ENCODE results near the gene NLRP1.

NLRP1 gene

DNA sequence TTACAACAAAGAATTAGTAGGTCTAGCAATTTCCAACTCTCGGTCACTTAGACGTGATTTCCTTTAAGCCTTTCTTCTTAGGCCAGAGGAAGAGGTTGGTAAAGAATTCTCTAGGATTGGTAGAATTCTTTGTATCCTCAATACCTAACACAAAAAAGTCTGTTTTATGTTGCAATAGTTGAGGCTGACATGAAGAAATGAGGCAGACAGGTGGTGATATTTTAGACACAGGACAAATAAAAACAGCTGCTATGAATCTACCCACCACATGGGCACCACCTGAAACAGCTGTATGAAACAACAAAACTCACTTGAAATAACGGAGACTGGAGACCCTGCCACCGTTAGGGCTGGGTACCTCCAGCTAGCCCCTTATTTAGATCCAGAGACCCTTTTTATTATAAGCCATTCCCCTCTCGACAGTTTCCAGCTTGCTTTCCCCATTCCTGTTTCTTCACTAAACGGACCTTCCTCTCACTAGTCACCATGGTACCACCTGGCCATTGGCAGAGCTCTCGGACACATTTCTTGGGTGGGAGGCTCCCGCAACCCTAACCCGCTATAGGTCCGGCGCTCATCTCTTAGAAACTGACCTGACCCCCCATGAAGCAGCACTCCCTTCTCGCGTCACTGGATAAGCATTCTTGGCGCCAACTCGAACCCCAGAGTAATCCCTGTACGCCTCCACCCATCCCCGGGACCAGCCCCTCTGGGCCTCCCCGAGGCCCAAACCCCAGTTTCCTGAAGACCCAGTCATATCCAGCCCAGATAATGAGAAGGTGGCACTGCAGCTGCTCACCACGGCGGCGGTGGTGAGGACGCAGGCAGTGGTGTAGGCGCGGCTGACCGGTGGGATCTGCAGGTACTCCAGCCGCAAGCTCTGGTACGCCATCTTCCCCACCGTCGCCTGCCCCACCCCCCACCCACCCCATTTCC lies 98.8 kb downstream of the NLRP1 start, which contains the start of gene DERL2:
TSS of gene DERL2 (minus strand) at position 909 of the 936 bp plus-strand sequence. CDS start at position 892, 17 bp downstream.
- no peak for DNase-seq (ENCODE audit: low read depth in 2 of 3, low spot score in 1 of 3)

DNA sequence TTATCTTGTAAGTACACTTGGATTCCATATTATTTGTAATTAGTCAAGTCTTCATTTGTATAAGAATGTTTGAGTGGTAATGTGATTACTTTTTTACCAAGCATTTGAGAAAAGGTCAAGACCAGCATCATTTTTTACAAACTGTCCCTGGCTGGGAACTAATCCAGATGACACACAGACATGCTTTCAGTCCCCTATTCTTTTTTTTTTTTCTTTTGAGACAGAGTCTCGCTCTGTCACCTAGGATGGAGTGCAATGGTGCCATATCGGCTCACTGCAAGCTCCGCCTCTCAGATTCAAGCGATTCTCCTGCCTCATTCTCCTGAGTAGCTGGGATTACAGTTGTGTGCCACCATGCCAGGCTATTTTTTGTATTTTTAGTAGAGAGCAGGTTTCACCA lies 102.9 kb downstream of the NLRP1 start:
- no peak for DNase-seq (ENCODE audit: low read depth in 2 of 3, low spot score in 1 of 3)

DNA sequence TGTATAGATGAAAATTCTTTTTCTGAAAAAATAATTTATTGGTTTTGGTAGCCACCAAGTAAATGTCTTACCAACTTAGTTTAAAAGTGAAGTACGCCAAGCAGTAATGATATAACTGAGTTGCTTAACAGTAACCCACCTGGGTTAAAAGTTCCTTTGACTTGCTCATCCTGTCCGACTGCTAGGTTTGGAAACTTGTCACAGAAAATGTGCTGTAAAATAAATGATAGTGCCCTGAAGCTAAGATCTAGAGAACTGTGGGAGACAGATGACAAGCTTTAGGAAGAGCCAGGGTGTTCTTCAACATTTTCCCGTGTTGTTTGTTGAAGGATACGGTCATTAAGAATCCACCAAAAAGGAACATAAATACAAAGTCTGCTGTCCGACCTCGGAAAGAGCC lies 103.3 kb downstream of the NLRP1 start:
- no peak for DNase-seq (ENCODE audit: low read depth in 2 of 3, low spot score in 1 of 3)

DNA sequence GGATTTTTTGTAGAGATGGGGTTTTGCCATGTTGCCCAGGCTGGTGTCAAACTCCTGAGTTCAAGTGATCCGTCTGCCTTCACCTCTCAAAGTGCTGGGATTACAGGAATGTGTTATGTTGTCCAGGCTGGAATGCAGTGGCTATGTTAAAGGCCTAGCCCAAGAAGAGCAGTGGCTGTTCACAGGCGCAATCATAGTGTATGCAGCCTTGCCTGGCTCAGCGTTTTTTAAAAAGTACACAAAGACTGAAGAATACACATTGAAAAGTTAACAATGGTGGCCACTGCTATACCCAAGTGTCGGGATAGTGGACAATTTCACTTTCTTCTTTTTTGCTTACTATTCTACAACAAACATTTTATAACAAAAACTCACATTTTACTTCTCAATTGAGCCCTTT lies 105.3 kb downstream of the NLRP1 start:
- DNase-seq (ENCODE audit: low read depth in 2 of 3, low spot score in 1 of 3) = no peak

DNA sequence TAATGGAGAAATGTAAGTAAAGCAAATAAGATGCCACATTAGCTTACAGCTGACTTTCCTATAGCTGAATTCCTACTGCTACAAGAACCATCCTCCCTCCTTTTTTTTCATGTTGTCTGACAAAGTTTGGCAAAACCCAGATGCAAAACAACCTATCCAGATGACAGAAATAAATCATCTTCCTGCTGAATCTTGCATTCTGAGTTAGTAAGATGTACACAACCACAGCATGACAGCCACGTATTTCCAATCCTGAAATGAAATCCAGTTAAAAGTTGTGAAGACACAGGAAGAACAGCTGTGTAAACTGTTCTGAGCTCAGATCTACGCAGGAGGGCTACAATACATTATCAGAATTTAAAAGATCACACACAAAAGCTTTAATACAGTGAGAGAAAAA lies 110.4 kb downstream of the NLRP1 start:
- DNase-seq (ENCODE audit: low read depth in 2 of 3, low spot score in 1 of 3) = no peak

DNA sequence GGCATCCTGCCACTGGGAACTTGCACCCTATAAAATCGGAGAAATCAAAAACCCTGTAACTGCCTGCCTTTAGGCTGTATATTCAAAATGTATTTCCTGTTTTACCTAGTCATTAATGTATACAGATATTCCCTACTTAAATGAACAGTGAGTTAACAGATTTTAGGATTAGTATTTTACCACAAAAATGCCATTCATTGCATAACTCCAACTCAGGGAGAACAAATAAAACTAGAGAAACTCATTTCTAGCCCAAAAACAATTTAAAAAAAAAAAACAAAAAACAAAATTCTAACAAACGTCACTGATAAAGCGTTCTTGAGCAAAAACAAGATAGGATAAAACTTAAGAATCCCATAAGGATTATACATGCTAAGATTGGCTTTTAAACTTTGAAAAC lies 111.8 kb downstream of the NLRP1 start:
- no peak for DNase-seq (ENCODE audit: low read depth in 2 of 3, low spot score in 1 of 3)

DNA sequence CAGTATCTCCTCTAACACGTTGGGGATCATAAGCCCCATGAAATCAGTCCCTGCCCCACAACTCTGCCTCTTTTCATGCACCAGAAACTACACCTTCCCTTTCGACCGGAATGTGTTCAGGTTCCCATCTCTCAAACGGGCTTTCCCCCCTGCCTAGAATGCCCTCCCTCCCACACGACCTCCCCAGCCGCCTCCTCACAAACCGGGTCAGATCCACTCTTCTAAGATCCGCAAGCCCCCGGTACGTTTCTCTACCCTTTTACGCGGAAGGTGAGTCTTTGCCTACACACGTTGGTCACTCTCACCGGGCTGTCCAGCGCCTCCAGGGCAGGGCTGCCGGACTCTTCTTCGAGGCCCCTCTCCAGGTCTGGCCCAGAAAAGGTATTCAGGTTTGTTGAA lies 116.2 kb downstream of the NLRP1 start:
- peak in 1 of 3 donors; percentile 13 for DNase-seq (ENCODE audit: low read depth in 2 of 3, low spot score in 1 of 3)

DNA sequence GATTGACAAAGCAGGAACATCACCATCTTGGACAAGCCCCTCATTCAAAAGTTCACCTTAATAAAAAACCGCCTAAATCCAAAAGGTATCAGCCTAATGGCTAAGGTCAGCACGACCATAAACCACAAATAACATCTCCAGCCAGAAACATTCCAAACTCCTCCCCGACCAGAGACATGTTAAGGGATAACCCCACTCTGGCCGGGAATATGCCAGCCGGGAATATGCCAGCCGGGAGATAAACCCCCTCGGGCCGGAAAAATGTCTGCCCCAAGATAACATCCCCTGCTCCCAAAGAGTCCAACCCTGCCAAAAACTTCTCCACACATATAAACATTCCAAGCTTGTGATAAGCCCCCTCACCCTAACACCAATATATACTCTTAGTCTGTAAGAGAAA lies 116.9 kb downstream of the NLRP1 start:
- DNase-seq (ENCODE audit: low read depth in 2 of 3, low spot score in 1 of 3) = no peak

DNA sequence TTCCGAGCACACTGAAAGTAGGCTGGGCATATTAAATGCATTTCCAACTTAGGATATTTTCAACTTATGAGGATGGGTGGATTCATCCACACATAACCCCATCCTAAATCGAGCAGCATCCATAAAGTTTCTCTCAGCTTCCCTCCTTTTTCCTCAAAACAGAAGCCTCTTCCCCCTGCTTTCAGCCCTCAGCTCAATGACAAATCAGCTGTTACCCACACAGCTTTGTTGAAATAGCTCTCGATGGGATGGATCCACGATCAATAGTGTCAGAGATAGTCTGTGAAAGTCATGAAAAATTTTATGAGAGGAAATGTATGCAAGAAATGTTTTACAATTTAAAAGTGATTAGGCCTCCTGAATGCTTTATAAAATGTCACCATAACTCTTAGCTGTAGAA lies 118.0 kb downstream of the NLRP1 start:
- no peak for DNase-seq (ENCODE audit: low read depth in 2 of 3, low spot score in 1 of 3)

DNA sequence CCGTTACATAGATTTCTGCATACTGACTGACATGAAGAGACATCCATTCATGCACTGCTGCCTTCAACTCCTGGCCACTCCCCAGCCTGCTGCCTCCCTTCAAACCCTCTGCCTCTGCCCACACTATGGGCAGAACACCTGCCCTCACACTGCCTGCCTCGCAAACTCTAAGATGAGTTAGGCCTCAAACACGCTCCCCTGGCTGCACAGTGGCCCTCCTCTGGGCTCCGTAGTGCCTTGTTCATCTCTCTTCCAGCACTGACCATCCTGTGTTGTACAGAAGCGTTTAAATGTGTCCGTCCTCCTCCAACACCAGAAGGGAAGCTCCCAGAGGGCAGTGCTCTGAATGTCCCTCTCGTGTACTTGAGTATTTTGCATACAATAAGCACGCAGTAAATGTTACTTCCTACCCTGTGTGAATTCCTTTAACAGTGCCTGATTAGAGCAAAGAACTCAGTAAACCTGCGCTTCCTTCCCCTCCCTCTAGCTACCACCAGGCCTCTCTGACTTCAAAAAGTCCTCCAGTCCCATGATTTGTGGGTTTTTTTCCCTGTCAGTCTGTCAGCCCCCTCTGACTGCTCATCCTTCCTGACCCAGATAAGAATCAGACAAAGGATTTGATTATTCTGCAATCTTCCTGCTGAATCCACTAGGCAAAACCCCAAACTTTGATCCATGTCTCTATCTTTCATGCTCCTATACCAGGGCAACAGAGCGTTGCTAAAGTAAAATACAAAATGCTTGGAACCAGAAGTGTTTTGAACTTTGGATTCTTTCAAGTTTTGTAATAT lies 119.4 kb downstream of the NLRP1 start:
- DNase-seq (ENCODE audit: low read depth in 2 of 3, low spot score in 1 of 3) = no peak

All from stimulated activated CD4-positive, alpha-beta T cell treated with anti-CD3 and anti-CD28 coated beads, Interleukin-12 subunit alpha, Interleukin-12 subunit beta, amount 100 ng/mL, for 48 hours (primary cell).